AG09309 (cell line): ENCODE results near the gene NCR2.

Experiments used
- DNase-seq: peaks from one replicate; pipeline ENCODE4 v3.0.0-alpha.2; 2010; ENCODE audit warnings: low read depth
- H3K4me3 ChIP-seq: 2 replicates; pipeline ENCODE4 v1.5.1; 2011; ENCODE audit warnings: mild to moderate bottlenecking, low read depth, low read length, moderate library complexity; ENCODE audit not compliant: control insufficient read depth
- CTCF ChIP-seq: IDR thresholded peaks from 2 replicates; pipeline ENCODE4 v1.5.1; 2011; ENCODE audit warnings: mild to moderate bottlenecking, low read depth, low read length, inconsistent platforms; ENCODE audit not compliant: insufficient read depth, control insufficient read depth; ENCODE audit errors: missing control alignments

NCR2 gene

GRCh38 chr6:41366150-41366549 lies 30.7 kb downstream of the NCR2 start:
- no peak for TF ChIP-seq CTCF
- no peak for DNase-seq
- H3K4me3 ChIP-seq: no peak overlapping the region

DNA sequence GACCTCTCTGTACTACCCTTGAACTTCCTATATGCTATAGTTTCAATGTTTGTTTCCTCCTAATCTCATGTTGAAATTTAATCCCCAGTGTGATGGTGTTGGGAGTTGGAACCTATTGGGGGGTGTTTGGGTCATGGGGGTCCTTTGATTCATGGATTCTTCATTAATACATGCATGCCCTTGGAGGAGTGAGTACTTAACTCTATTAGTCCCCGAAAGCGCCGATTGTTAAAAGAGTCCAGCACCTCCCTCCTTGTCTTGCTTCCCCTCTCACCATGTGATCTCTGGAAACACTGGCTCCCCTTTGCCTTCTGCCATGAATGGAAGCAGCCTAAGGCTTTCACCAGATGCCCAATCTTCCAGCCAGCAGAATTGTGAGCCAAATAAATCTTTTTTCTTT lies 31.7 kb downstream of the NCR2 start:
- DNase-seq: no peak
- no peak overlapping the region for H3K4me3 ChIP-seq
- TF ChIP-seq CTCF: no peak

DNA sequence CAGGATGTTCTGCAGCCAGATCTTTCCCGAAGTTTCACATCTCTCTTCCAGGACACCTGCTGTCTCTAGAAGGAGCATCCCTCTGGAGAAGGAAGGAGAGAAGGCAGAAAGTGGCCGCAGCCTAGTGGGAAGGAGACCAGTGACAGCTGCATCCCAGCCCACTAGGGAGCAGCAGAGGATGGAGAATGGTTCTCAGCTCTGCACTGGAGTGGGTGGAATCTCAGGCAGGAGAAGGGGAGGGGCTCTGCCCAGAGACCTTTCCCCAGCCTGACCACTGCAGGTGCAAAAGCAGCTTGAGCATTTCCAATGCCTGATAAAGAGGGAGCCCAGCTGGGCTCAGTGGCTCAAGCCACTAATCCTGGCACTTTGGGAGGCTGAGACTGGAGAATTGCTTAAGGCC lies 32.3 kb downstream of the NCR2 start:
- DNase-seq: peak; percentile 13
- peak; percentile 86 for TF ChIP-seq CTCF
- H3K4me3 ChIP-seq: no peak overlapping the region

DNA sequence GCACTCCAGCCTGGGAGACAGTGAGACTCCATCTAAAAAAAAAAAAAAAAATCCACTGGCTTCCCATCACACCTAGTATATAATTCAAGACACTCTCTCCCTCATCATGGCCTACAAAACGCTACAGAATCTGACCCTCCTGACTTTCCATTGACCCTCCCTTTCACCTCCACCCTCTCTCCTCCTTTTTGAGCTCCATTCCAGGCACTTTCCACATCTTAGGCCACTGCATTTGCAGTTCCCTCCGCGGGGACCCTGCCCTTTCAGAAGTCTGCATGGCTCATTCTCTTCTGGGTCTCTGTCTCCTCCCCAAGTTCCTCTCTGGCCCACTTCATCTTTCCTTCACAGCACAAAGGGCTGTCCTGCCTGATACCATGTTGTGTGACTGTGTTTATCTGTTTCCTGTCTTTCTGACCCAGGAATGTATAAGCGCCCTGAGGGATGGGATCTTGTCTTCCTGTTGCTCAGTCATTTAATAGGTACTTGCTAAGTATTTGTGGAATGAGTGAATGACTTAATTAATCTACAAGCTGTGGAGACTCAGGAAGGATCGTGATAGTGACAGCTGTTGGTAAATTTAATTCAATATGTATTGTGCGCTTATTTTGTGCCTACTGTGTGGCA lies 35.2 kb downstream of the NCR2 start:
- DNase-seq: no peak
- no peak for TF ChIP-seq CTCF
- no peak overlapping the region for H3K4me3 ChIP-seq

DNA sequence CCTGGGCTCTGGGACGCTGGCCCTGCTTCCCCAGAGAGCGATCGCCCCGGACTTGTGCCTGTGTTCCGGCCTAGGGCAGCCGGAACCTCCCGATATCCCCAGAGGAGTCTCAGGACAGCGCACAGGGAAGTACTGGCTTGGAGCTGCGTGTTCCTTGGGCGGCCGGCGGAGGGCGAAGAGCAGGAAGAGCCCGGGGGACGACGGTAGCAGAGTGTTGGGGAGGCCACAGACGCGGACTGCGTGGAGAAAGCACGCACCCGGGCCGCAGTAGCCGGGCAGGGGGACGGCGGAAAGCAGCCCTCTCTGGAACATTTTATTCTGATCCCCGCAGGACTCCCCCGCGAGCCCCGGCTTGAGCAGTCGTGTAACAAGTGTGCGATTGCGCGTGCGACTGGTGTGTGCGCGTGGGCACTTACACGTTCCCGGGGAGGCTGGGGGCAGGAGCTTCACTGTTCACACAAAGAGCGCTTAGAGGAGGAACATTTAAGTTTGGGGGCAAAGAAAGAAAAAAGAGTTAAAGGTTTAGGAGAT lies 36.1 kb downstream of the NCR2 start:
- peak overlapping the region; percentile 32 for H3K4me3 ChIP-seq
- peak; percentile 54 for TF ChIP-seq CTCF
- DNase-seq: peak; percentile 5

DNA sequence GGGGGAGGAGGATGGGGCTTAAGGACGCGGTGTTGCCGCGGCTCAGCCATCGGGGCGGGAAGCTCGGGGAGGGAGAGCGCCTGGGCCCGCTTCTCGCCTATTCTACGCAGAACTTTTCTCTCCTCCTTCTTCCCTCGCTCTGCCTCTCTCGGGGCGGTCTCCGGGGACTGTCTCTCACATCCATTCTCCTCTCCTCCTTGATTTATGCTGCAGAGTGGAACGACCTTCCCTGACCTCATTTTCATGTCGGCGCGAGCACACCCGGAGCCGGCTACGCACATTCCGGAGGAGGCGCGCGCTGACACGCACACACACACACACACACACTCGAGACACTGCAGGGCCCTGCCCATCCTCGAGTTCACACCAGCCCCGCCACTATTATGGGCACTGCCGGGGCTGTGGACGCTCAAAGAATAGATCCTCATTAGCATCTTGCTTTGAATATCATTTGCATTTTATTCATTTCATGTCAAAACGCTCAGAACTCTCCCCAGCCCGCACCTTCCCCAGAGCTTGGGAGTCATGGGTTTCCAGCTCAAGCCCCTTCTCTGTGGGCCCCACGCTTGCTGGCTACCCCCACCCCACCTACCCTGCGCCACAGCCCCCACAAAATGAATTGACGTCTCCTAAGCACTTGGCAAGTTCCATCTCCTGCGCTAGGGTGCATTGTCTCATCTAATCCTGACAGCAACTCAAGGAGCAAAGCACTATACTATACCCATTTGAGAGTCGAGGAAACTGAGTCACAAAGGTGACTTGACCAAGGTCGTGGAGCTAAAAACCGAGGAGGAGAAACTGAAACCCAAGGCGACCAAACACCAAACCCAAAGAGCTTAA lies 36.8 kb downstream of the NCR2 start:
- DNase-seq: no peak
- TF ChIP-seq CTCF: no peak
- peak overlapping the region; percentile 15 for H3K4me3 ChIP-seq
